ENCODE measurements around the gene TSPAN19.

- TF ChIP-seq SUZ12 (IDR thresholded peaks at IDR 0.05) (no peak), BHLHE40 (IDR thresholded peaks at IDR 0.05; ENCODE audit: borderline replicate concordance) (no peak), HDGF (IDR thresholded peaks at IDR 0.05; ENCODE audit: borderline replicate concordance) (no peak), ZNF384 (IDR thresholded peaks at IDR 0.05) (no peak)
Observed at GRCh38 chr12:85016413-85016812, 19.7 kb downstream of the TSPAN19 start.

Measured in HEK293T (cell line).